H1 (cell line): ENCODE results near the gene POU2AF3.

Experiments used
- BRCA1 ChIP-seq: IDR thresholded peaks from 2 replicates; pipeline ENCODE4 v1.6.1; 2012; ENCODE audit warnings: low read depth, low read length, improper control_type of control experiment
- CTCF ChIP-seq, 3 experiments: IDR thresholded peaks; 1 replicate in 2 of 3; 2 replicates in 1 of 3; pipeline versions ENCODE4 v1.5.1 to v1.6.1; 2011; ENCODE audit warnings: low read length in 3 of 3, mild to moderate bottlenecking in 3 of 3, inconsistent platforms in 2 of 3, low read depth in 1 of 3, moderate library complexity in 1 of 3; ENCODE audit not compliant: insufficient read depth in 1 of 3; ENCODE audit errors: control extremely low read depth in 1 of 3
- EZH2 ChIP-seq: fragments of 200-600 bp; sonication (generic); IDR thresholded peaks from 2 replicates; pipeline ENCODE4 v1.7.1; 2012; ENCODE audit warnings: low read depth, mild to moderate bottlenecking, moderate library complexity, low read length, inconsistent platforms; ENCODE audit not compliant: severe bottlenecking
- JUN ChIP-seq: IDR thresholded peaks from 2 replicates; pipeline ENCODE4 v1.6.1; 2011; ENCODE audit warnings: low read depth, mild to moderate bottlenecking, improper control_type of control experiment, low read length

DNA sequence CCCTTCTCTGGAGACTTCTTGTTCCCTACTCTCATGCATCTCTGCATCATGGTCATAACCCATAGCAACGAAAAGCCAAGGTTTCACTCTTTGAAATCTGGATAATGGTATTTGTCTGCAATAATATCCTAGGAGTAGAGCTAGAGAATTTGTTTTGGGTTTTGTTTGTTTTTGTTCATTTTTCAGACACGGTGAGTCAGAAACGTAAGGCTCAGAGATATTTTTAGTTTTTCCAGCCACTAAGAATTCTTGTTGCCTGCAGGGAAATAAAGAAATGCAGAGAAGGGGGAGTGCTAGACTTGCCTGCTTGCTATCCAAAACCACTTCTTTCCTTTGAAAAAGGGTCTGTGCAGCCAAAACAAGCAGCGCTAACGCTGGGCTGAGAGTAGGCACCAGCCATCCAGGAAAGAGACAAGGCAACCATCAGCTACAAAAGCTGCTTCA is 26.0 kb downstream of the POU2AF3 start:
- no peak for TF ChIP-seq CTCF (IDR thresholded peaks at IDR 0.05; ENCODE audit: control extremely low read depth in 1 of 3, insufficient read depth in 1 of 3, low read depth in 1 of 3, low read length in 3 of 3)
- TF ChIP-seq JUN: no peak
- no peak for TF ChIP-seq EZH2
- TF ChIP-seq BRCA1: no peak
